ENCODE measurements around the gene SNX1. TPM values are rescaled to one million over a fixed set of nuclear protein-coding genes. Genes with fewer than 3 reads are reported as not detected.
"Not testable (repeated sequence)": the region's sequence is repeated elsewhere in the genome, so short reads cannot be mapped to it uniquely, and the experiment has no call there.

Gene SNX1, protein sequence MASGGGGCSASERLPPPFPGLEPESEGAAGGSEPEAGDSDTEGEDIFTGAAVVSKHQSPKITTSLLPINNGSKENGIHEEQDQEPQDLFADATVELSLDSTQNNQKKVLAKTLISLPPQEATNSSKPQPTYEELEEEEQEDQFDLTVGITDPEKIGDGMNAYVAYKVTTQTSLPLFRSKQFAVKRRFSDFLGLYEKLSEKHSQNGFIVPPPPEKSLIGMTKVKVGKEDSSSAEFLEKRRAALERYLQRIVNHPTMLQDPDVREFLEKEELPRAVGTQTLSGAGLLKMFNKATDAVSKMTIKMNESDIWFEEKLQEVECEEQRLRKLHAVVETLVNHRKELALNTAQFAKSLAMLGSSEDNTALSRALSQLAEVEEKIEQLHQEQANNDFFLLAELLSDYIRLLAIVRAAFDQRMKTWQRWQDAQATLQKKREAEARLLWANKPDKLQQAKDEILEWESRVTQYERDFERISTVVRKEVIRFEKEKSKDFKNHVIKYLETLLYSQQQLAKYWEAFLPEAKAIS
- 100 to 1,000 TPM; 122 to 125 TPM for total RNA-seq

DNA sequence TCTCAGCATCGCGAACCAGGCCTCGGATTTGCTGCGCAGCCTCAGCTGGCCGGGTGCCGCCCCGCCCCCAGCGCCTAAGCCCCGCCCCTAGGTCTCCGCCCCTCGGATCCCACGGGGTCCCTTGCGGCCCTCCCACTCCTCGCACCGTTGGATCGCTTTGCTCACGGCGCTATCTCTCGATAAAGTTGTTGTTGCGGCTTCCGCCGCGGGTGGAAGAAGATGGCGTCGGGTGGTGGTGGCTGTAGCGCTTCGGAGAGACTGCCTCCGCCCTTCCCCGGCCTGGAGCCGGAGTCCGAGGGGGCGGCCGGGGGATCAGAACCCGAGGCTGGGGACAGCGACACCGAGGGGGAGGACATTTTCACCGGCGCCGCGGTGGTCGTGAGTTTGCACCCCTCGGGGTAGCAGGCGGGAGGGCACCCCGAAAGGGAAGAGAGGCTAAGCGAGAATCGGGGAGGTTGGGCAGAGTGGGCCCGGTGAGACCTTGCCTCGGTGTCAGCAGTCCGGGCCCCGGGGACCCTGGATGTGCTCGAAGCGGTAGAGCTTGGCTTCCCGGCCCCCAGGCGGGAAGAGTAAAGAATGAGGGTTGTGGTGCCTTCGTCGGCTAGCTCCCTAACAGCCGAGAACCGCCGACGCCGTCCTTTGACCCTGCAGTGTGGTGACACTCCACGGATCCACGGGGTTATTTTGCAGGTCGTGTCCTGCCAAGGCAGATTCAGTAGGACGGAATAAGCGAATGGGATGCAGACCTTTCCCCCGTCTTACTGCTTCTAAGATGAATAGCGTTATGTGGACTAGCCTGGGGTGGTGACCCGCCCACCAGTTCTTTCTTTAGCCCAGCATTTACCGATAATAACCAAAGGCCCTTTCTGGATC lies at the start of gene SNX1:
Gene SNX1 (plus strand): TSS at position 188 of the 873 bp plus-strand sequence. CDS start 32 bp downstream, at position 220.
- CTCF ChIA-PET: interaction anchor here (0.6 to 1.3 kb wide), 4 partner anchors 11 to 1269 kb away, joined by 3 to 4 read pairs (median 3); no protein-coding TSS in a partner anchor
- H3K4me1 Mint-ChIP-seq: peaks cover 61% of the 10 kb centered on the region

DNA sequence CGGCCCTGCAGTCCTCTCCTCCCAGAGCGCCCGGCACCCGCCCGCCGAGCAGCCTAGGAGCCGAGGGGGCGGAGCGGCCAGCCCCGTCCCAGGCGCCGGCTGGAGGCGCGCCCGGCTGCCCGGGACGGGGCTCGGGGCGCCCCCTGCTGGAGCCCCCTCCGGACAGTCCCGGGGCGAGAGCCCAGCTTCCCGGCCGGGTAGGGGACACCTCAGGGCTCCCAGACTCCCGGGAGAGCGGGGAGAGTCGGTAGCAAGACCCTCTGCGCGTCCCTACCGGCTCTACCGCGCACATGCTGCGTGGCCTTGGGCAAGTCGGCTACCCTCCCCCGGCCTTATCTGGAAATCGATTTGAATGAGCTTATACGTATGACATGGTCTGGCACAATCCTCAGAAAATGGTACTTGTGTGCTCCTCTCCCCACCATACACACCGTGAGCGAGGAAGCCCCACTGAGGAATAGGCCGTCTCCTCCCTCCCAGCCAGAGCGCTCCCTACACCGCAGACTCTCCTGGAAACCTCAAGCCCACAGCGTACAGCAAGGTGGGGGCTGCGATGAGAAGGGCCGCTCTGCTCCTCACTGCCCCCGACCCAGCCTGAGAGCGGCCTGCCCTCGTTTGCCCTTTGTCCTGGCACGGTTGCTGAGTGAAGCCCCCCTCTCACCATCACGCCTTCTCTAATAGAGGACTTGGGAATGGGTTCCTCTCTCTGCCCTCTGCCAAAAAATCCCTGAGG lies 49.2 kb upstream of the SNX1 start, which contains the start of gene DAPK2:
Gene DAPK2 (minus strand): TSS at position 65 of the 733 bp plus-strand sequence. CDS start 6,224 bp downstream, outside the sequence.
- H3K4me1 Mint-ChIP-seq: peaks cover 12% of the 10 kb centered on the region
- H3K27ac Mint-ChIP-seq: no peak within 1 kb of the TSS
- peak; percentile 51 for DNase-seq
- no peaks in the 10 kb centered on the region for H3K9me3 Mint-ChIP-seq
- POLR2A ChIA-PET: interaction anchor here (0.6 kb wide), 1 partner anchor 36 kb away, joined by 3 read pairs; no protein-coding TSS in a partner anchor
- H3K27me3 Mint-ChIP-seq: peaks cover 36% of the 10 kb centered on the region
- H3K36me3 Mint-ChIP-seq (ENCODE audit: low read depth): no peaks in the 10 kb centered on the region
- CTCF ChIA-PET: interaction anchor here (0.6 to 13.4 kb wide), 39 partner anchors 8 to 580 kb away, joined by 3 to 87 read pairs (median 4); partner anchors contain the start of gene CIAO2A
- H3K4me3 Mint-ChIP-seq: peak within 1 kb of the TSS; percentile 62

More for the DNA sequence above, at the start of gene SNX1:
- POLR2A ChIA-PET: no interaction called here
- Mint-ChIP-seq H3K9me3 (no peaks in the 10 kb centered on the region), H3K27me3 (no peaks in the 10 kb centered on the region), H3K36me3 (ENCODE audit: low read depth) (peaks cover 12% of the 10 kb centered on the region), H3K4me3 (peak within 1 kb of the TSS; percentile 93), H3K27ac (peak within 1 kb of the TSS; percentile 98)
- DNase-seq: peak; percentile 96

DNA sequence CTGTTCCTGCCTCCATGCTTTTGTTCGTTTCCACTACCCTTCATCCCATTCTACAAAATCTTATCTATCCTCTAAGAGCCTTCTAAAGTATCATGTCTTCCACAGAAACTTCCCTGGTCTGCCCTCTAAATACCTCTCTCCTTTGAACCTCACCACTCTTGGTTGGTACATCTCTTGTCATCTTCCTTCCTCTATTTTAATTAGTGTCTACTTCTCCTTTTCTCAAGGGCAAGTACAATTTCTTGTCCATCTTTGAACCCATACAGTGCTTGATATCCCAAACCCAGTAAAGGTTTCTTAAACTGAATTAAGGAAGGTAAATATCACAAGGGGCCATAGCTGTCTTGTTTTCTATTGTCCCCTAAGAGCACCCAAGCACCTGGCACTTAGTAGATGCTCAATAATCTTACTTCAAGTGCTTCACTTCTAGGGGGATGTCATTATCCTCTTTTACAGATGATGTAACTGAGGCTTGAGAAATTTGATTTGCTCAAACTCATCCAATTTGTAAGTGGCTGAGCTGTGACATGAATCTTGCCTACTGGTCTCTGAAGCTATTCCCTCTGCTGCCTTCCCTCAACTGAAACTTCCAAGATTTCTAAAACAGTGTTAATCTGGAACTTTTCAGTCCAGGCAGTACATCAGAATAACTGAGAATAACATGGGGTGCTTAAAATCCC lies 46.9 kb upstream of the SNX1 start:
- Mint-ChIP-seq H3K36me3 (ENCODE audit: low read depth) (no peaks in the 10 kb centered on the region), H3K9me3 (no peaks in the 10 kb centered on the region), H3K27me3 (peaks cover 27% of the 10 kb centered on the region), H3K4me3 (no peak overlapping the region), H3K4me1 (peaks cover 12% of the 10 kb centered on the region), H3K27ac (no peak overlapping the region)
- POLR2A ChIA-PET: no interaction called here
- no peak for DNase-seq
- CTCF ChIA-PET: interaction anchor here (0.9 to 13.4 kb wide), 5 partner anchors 12 to 439 kb away, joined by 3 to 87 read pairs (median 3); no protein-coding TSS in a partner anchor

DNA sequence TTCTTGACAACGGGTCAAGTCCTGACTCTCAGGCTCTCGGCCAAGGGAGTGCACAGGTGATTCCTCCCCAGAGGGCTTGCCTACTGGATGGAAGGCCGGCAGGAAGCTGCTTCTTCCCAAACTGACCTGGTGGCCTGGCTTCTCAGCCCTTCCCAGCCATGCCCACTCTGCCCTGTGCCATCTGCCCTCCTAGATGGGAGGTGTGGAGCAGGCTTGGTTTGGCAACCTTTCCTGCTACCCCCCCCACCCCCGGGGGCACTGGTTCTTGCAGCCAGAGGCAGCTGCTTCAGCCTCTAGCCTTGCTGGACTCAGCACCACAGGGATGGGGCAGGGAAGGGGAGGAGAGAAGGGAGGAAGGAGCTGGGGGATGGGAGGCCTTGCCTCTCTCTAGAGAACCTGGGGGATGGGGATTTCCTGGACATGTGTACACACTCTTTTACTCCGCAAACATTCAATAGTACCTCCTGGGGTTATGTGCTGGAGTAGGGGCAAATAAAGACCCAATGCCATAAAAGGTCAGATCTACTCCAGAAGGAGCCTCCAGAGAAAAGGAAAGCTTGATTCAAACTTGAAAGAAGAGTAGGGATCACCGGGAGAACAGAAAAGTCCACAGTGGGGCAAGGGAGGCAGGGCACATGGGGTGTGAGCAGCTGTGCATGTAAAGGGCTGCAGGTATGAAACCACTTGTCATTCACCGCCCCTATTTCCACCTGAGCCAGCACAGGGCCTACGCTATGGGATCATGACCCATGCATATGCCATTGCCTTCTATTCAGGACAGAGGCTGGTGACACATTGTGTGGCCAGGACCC lies 45.3 kb upstream of the SNX1 start:
- Mint-ChIP-seq H3K27ac (no peak overlapping the region), H3K36me3 (ENCODE audit: low read depth) (no peaks in the 10 kb centered on the region), H3K4me3 (no peak overlapping the region), H3K4me1 (peaks cover 12% of the 10 kb centered on the region), H3K27me3 (peaks cover 19% of the 10 kb centered on the region), H3K9me3 (no peaks in the 10 kb centered on the region)
- ChIA-PET CTCF (interaction anchor here (0.6 to 13.4 kb wide), 5 partner anchors 107 to 1763 kb away, joined by 3 to 87 read pairs (median 3); no protein-coding TSS in a partner anchor), POLR2A (no interaction called here)
- DNase-seq: no peak

DNA sequence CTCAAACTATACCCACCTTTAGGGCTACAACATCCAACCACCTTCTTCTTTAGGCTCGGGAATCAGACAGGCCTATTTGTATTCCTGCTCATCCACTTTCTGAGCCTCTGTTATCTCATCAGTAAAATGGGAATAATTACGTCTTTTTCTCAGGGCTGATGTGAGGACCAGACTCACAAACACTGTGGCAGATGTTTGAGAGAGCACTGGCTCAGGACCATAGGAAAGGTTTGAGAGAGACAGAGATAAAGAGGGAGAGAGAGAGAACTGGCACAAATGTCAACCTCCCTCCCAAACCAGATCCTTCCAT lies 44.7 kb upstream of the SNX1 start:
- POLR2A ChIA-PET: no interaction called here
- Mint-ChIP-seq H3K4me1 (peaks cover 12% of the 10 kb centered on the region), H3K9me3 (no peaks in the 10 kb centered on the region), H3K27ac (no peak overlapping the region), H3K4me3 (no peak overlapping the region), H3K36me3 (ENCODE audit: low read depth) (no peaks in the 10 kb centered on the region), H3K27me3 (peaks cover 17% of the 10 kb centered on the region)
- no peak for DNase-seq
- CTCF ChIA-PET: interaction anchor here (0.6 to 13.4 kb wide), 4 partner anchors 108 to 1763 kb away, joined by 3 to 87 read pairs (median 5); no protein-coding TSS in a partner anchor

DNA sequence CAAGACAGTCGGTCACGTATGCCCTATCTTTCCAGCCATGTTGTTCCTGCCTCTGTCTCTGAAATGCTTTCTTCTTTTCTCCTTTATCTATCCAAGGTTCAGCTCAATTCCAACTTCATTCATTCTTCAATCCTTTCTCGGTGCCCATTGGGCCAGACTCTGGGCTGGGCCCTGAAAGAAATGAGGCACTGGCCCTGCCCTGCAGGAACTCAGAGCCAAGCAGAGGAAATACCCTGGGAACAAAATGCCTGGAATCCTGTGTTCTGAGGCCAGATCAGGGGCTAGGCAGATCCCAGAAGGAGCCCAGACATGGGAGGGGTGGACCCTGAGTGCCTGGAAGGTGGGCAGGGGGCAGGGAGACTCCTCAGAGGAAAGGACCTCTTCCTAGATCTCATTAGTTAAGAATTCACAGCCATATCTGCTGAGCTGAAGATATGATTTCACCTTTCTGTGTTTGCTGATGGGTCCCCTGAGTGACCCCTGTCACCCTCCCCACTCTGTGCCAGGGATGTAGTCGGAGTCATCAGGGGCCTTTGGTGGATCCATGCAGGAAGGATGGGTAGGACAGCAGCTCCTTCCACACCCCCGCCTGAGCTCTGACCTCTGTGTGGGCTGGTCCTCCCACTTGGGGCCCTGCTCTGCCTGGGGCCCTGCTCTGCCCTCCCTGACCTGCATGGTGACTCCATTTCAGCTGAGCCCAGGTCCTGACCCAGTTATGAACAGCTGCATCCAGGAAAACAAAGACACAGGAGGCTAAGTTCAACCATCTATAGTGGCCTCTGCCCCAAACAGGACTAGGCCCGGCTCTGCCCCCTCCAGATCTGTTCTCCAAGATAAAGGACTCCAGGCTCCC lies 44.1 kb upstream of the SNX1 start:
- peaks cover 10% of the 10 kb centered on the region for H3K4me1 Mint-ChIP-seq
- no peak overlapping the region for H3K4me3 Mint-ChIP-seq
- DNase-seq: no peak
- H3K36me3 Mint-ChIP-seq (ENCODE audit: low read depth): no peaks in the 10 kb centered on the region
- no peaks in the 10 kb centered on the region for H3K9me3 Mint-ChIP-seq
- H3K27ac Mint-ChIP-seq: no peak overlapping the region
- H3K27me3 Mint-ChIP-seq: peaks cover 16% of the 10 kb centered on the region
- POLR2A ChIA-PET: no interaction called here
- CTCF ChIA-PET: interaction anchor here (0.9 to 13.4 kb wide), 3 partner anchors 108 to 441 kb away, joined by 3 to 87 read pairs (median 7); no protein-coding TSS in a partner anchor

DNA sequence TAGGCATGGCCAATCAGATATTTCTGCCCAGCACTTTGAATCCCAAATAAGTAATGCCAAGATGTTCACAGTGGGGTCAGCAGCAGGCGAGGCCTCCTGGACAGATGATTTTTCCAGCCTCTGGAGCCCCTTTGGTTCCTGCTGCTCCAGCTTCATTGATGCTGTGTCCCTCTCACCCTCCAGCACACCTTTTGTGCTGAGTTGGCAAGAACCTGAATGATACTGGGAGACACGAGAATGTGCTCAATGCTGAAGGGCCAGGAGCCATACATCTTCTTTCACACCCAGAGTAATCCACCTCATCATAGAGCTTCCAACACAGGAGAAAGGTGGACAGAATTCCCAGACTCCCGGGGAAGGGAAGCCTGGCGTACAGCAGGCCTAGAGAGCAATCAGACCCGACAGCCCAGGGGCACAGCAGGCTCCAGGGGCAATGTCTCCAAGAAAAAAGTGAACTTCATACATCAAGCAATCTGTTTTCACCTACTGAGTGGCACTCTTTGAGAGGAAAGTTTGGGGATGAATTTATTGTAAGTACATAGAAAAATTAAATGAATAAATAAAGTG lies 42.8 kb upstream of the SNX1 start:
- Mint-ChIP-seq H3K9me3 (no peaks in the 10 kb centered on the region), H3K27me3 (peaks cover 5% of the 10 kb centered on the region), H3K4me3 (no peak overlapping the region), H3K4me1 (peaks cover 6% of the 10 kb centered on the region), H3K36me3 (ENCODE audit: low read depth) (no peaks in the 10 kb centered on the region), H3K27ac (no peak overlapping the region)
- ChIA-PET CTCF (interaction anchor here (0.6 kb wide), 1 partner anchor 245 kb away, joined by 3 read pairs; no protein-coding TSS in a partner anchor), POLR2A (no interaction called here)
- no peak for DNase-seq

DNA sequence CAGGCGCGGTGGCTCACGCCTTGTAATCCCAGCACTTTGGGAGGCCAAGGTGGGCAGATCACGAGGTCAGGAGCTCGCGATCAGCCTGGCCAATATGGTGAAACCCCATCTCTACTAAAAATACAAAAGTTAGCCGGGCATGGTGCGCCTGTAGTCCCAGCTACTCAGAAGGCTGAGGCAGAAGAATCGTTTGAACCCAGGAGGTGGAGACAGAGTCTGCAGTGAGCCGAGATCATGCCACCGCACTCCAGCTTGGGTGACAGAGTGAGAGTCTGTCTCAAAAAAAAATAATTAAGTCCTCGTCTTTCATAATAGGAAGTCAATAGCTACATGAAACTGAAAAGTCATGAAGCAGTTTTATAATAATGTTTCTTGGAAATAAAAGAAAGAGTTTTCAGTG lies 42.1 kb upstream of the SNX1 start:
- H3K27ac Mint-ChIP-seq; H3K36me3 Mint-ChIP-seq (ENCODE audit: low read depth); H3K9me3 Mint-ChIP-seq; H3K4me1 Mint-ChIP-seq; H3K4me3 Mint-ChIP-seq; H3K27me3 Mint-ChIP-seq; POLR2A ChIA-PET; DNase-seq: not testable (repeated sequence)
- CTCF ChIA-PET: interaction anchor here (0.6 kb wide), 2 partner anchors 66 to 246 kb away, joined by 3 read pairs; no protein-coding TSS in a partner anchor

DNA sequence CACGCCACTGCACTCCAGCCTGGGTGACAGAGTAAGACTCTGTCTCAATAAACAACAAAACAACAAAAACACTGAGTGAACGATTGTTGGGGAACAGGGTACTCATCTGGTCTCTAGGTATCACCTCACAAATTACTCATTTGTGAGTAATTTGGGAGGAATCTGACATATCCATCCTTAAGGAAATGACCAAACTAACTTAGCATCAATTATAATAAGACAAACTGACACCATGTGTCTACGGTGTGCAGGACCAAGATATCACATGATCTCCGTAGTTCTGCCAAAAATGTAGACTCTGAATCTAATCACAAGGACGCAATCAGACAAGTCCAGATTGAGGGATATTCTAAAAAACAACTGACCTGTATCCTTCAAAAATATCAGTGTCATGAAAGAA lies 37.5 kb upstream of the SNX1 start:
- no peaks in the 10 kb centered on the region for H3K27me3 Mint-ChIP-seq
- no peaks in the 10 kb centered on the region for H3K9me3 Mint-ChIP-seq
- POLR2A ChIA-PET: no interaction called here
- peaks cover 1% of the 10 kb centered on the region for H3K36me3 Mint-ChIP-seq (ENCODE audit: low read depth)
- H3K4me1 Mint-ChIP-seq: no peaks in the 10 kb centered on the region
- CTCF ChIA-PET: interaction anchor here (2.5 kb wide), 1 partner anchor 12 kb away, joined by 7 read pairs; the partner anchor contains the start of gene DAPK2
- H3K27ac Mint-ChIP-seq: no peak overlapping the region
- no peak overlapping the region for H3K4me3 Mint-ChIP-seq
- DNase-seq: no peak

DNA sequence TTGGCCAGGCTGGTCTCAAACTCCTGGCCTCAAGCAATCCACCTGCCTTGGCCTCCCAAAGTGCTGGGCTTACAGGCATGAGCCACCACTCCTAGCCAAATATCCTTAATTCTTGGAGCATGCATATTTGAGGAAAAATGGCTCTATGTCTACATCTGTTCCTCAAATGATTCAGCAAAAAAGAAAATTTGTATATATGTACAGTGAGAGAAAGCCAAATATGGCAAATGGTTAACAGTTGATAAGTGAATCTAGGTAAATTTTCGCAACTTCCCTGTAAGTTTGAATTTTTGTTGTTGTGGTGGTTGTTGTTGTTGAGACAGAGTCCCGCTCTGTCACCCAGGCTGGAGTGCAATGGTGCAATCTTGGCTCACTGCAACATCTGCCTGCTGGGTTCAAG lies 36.7 kb upstream of the SNX1 start:
- H3K4me1 Mint-ChIP-seq; H3K27ac Mint-ChIP-seq; H3K36me3 Mint-ChIP-seq (ENCODE audit: low read depth); DNase-seq; CTCF ChIA-PET; H3K9me3 Mint-ChIP-seq; H3K4me3 Mint-ChIP-seq; H3K27me3 Mint-ChIP-seq; POLR2A ChIA-PET: not testable (repeated sequence)

Data from activated CD4-positive, alpha-beta T cell treated with anti-CD3 and anti-CD28 coated beads, Interleukin-2, amount 10 ng/mL, durations not matched to agents 7 days and 5 days (primary cell).